Muscle layer of duodenum (tissue), 2 donors: ENCODE measurements around the gene EDA.

ENCODE experiments used
- H3K27ac ChIP-seq: one replicate; pipeline ENCODE4 v1.7.0; 2013; ENCODE audit warnings: mild to moderate bottlenecking, low read length
- H3K27me3 ChIP-seq: one replicate; pipeline ENCODE4 v1.7.0; 2013; ENCODE audit warnings: low read depth, mild to moderate bottlenecking, control low read depth, low read length
- H3K36me3 ChIP-seq, 2 donors: one replicate each; pipeline ENCODE4 v1.7.0; 2013; ENCODE audit warnings: low read length in 2 of 2, control low read depth in 1 of 2, mild to moderate bottlenecking in 1 of 2; ENCODE audit not compliant: insufficient read depth in 2 of 2, control insufficient read depth in 1 of 2
- H3K4me1 ChIP-seq, 2 donors: one replicate each; pipeline ENCODE4 v1.7.0; 2013; ENCODE audit warnings: low read length in 2 of 2, mild to moderate bottlenecking in 2 of 2, control low read depth in 1 of 2, moderate library complexity in 1 of 2; ENCODE audit not compliant: insufficient read depth in 2 of 2, control insufficient read depth in 1 of 2
- H3K4me3 ChIP-seq, 2 donors: one replicate each; pipeline ENCODE4 v1.7.0; 2013; ENCODE audit warnings: low read length in 2 of 2, low read depth in 1 of 2, mild to moderate bottlenecking in 1 of 2
- H3K9me3 ChIP-seq, 2 donors: one replicate each; pipeline ENCODE4 v1.7.0; 2013; ENCODE audit warnings: low read length in 2 of 2, control low read depth in 1 of 2, mild to moderate bottlenecking in 1 of 2; ENCODE audit not compliant: control insufficient read depth in 1 of 2
- donor health status: healthy.

The EDA gene

DNA sequence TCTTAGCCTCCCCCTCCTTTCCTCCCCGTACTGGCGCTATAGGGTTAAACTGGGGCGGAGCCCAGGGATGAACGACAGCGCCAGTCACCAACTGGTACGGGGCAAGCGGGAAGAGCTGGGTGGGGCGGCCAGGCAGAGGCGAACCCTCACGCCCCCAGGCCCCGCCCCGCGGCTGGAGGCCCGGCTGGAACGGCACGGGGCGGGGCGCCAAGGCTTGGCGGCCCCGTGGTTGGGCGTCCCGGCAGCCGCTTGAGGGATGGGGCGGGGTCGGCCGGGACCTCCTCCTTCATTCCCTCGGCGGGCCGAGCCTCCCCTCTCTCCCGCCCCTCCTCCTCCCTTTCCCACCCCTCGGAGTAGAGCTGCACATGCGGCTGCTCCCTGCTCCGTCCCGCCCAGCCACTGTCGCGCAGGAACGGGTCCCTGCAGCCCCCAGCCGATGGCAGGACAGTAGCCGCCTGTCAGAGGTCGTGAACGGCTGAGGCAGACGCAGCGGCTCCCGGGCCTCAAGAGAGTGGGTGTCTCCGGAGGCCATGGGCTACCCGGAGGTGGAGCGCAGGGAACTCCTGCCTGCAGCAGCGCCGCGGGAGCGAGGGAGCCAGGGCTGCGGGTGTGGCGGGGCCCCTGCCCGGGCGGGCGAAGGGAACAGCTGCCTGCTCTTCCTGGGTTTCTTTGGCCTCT is at the start of gene EDA:
EDA (plus strand) TSS at position 335 of the 678 bp plus-strand sequence.
- H3K9me3 ChIP-seq = no peaks in the 10 kb centered on the region
- no peak within 1 kb of the TSS for H3K27ac ChIP-seq
- no peaks in the 10 kb centered on the region for H3K36me3 ChIP-seq
- H3K4me1 ChIP-seq = peaks cover 0 to 4% of the 10 kb centered on the region in 2 donors
- peak within 1 kb of the TSS; percentile 42 to 78 for H3K4me3 ChIP-seq
- H3K27me3 ChIP-seq = no peaks in the 10 kb centered on the region

DNA sequence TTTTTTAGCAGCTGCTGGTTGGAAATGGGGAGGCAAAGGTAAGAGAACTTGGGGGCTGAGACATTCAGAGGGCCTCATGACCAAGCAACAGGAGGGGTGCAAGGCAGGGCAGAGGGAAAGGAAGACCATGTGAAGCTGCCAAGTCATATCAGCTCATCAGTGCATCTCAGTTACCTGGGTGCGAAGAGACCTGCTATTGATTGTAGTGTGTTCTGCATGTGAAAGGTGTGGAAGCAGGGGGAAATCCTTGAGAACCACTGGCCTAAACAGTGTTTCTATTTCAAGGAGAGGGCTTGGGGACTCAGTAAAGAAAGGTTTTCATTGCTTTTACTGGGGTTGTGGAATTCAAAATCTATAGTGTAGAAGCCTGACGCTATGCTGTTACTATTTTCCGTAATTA is 47.1 kb upstream of the EDA start:
- H3K36me3 ChIP-seq = no peaks in the 10 kb centered on the region
- no peaks in the 10 kb centered on the region for H3K4me1 ChIP-seq
- H3K27me3 ChIP-seq = no peaks in the 10 kb centered on the region
- no peaks in the 10 kb centered on the region for H3K9me3 ChIP-seq
- no peak overlapping the region for H3K27ac ChIP-seq
- H3K4me3 ChIP-seq = no peak overlapping the region

DNA sequence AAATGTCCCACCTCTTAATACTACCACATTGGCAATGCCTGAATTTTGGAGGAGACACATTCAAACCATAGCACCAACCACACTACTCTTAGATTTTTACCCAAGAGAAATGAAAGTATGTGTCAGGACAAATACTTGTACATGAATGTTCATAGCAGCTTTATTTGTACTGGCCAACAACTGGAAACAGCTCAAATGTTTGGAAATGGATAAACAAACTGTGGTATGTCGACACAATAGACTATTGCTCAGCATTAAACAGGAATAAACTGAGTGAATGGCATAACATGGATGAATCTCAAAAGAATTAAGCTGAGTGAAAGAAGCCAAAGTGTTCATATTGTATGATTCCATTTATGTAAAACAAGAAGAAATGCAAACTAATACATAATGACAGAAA is 18.5 kb upstream of the EDA start:
- Histone ChIP-seq H3K36me3 (no peaks in the 10 kb centered on the region), H3K27ac (no peak overlapping the region), H3K9me3 (no peaks in the 10 kb centered on the region), H3K27me3 (no peaks in the 10 kb centered on the region), H3K4me1 (no peaks in the 10 kb centered on the region), H3K4me3 (no peak overlapping the region)

DNA sequence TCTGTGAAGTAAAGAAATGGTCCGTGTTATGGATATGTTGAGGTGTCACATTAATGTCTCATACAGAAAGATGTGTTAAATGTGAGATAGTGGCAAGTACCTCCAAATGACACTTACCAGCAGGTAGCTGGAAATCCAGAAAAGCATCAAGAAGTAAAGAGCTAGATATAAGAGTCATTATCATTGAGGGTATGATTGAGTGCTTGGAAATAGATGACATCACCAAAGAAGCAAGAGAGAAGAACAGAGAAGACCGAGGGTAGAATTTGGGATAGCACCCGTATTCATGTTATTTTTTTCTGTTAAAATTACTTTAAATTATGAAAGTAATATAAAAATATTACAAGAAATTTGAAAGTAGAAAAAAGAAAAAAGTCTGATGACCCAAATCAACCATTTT is 15.7 kb upstream of the EDA start:
- H3K9me3 ChIP-seq = no peaks in the 10 kb centered on the region
- H3K27me3 ChIP-seq = no peaks in the 10 kb centered on the region
- no peaks in the 10 kb centered on the region for H3K4me1 ChIP-seq
- H3K27ac ChIP-seq = no peak overlapping the region
- H3K36me3 ChIP-seq = no peaks in the 10 kb centered on the region
- no peak overlapping the region for H3K4me3 ChIP-seq

DNA sequence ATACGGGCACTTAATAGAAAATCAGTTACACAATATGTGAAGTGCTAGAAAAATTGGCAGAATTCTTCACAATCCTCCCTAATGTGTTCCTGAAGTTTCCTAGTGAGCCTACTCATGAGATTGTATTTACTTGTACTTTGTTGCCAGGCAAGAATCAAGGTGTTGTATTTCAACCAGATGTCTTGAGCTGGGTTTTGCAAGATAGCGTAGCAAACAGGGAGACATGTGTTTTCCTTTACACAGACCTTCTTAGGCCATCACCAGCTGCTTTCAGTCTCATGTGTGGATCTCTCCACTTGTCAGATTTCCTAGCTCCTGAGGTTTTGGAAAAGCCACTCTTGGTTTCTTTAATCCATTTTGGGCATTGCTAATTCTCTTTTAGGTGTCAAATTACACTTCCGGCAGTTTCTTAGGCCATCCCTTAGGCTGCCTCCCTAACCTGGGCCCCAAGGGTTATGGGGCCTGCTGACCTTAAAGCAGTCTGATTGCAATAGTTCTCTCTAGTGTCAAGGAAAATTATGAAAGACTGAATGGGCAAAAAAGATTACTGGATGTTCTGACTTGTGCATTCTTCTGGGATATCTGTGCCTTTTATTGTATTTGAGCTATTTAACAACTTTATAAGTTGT is 12.2 kb upstream of the EDA start:
- H3K27ac ChIP-seq = no peak overlapping the region
- H3K9me3 ChIP-seq = no peaks in the 10 kb centered on the region
- no peaks in the 10 kb centered on the region for H3K4me1 ChIP-seq
- H3K36me3 ChIP-seq = no peaks in the 10 kb centered on the region
- no peaks in the 10 kb centered on the region for H3K27me3 ChIP-seq
- H3K4me3 ChIP-seq = no peak overlapping the region

DNA sequence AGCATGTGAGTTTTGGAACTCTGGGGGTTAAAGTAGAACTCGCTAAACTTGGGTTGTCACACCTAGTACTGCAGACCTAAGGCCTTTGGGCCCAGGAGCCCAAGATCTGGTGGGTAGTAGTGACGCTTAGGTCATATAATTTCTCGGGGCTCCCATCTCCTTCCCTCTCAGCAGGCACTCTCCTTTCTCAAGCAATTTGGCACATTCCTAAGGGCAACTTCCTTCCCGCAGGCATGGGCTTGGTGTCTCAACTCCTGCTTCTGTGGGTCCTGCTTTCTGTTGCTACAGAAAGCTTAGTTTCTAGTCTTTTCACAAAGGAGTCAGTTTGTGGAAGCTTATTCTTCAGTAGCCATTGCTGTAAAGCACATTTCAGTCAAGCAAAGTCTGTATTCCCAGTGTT is 10.4 kb upstream of the EDA start:
- no peaks in the 10 kb centered on the region for H3K9me3 ChIP-seq
- no peaks in the 10 kb centered on the region for H3K36me3 ChIP-seq
- H3K27ac ChIP-seq = no peak overlapping the region
- H3K4me3 ChIP-seq = no peak overlapping the region
- H3K4me1 ChIP-seq = no peaks in the 10 kb centered on the region
- no peaks in the 10 kb centered on the region for H3K27me3 ChIP-seq

DNA sequence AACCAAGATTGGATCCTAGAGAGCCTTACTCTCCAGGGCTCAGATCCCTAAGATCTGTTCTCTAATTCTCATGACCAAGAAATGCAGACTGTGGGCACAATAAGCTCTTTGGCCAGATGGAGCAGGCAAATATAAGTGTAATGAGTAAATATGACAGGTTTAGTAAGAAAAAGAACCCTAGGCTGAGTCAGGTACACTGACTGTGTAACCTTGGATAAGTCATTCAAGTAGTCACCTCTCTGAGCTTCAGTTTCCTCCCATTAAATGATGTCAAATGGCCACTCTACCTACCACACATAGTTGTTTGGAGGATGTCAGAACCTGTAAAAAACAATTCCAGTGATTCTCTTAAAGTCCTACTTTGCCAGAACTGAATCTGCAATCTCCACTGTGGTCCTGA is 8.3 kb upstream of the EDA start:
- no peaks in the 10 kb centered on the region for H3K36me3 ChIP-seq
- no peak overlapping the region for H3K27ac ChIP-seq
- no peaks in the 10 kb centered on the region for H3K9me3 ChIP-seq
- no peaks in the 10 kb centered on the region for H3K27me3 ChIP-seq
- H3K4me1 ChIP-seq = no peaks in the 10 kb centered on the region
- no peak overlapping the region for H3K4me3 ChIP-seq

DNA sequence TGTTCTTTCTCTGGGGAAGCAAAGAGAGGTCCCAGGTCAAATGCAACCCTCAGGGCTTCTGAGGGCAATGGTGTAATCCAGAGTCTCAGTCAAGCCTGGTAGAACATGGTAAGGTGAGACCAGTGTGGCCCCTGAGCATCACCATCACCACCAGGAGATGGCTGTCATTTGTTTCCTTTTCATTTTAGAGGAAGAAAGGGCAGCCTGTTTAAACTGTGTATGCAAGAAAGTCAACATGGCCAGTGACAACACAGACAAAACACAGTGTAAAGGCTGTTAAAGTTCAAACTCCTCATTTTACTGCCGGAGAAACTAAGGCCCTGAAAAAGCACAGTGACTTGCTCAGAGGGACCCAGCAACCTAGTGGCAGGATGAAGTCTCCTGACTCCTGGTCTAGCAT is 2.0 kb upstream of the EDA start:
- no peaks in the 10 kb centered on the region for H3K9me3 ChIP-seq
- H3K4me1 ChIP-seq = peaks cover 0 to 4% of the 10 kb centered on the region in 2 donors
- H3K4me3 ChIP-seq = no peak overlapping the region
- no peaks in the 10 kb centered on the region for H3K27me3 ChIP-seq
- H3K27ac ChIP-seq = no peak overlapping the region
- H3K36me3 ChIP-seq = no peaks in the 10 kb centered on the region

DNA sequence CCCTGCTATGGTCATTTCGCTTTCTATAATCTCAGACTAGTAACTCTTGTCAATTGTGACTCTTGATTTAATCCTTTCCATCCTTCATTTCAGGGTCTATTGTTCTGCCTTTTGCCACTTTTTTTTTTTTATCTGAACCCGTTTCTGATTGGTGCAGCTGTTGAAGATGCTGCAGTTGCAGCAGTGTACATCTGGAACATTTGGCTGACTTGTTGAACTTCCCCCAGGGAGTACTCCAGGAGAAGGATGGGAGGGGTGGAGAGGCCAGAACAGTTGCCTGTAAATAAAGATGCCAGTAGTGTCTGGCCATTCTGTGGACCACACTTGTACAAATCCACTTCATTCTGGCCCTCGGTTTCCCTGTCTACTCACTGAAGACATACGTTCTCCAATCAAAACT is 1.0 kb upstream of the EDA start:
- no peak overlapping the region for H3K4me3 ChIP-seq
- H3K36me3 ChIP-seq = no peaks in the 10 kb centered on the region
- no peaks in the 10 kb centered on the region for H3K9me3 ChIP-seq
- H3K27me3 ChIP-seq = no peaks in the 10 kb centered on the region
- H3K4me1 ChIP-seq = peaks cover 0 to 4% of the 10 kb centered on the region in 2 donors
- H3K27ac ChIP-seq = no peak overlapping the region

DNA sequence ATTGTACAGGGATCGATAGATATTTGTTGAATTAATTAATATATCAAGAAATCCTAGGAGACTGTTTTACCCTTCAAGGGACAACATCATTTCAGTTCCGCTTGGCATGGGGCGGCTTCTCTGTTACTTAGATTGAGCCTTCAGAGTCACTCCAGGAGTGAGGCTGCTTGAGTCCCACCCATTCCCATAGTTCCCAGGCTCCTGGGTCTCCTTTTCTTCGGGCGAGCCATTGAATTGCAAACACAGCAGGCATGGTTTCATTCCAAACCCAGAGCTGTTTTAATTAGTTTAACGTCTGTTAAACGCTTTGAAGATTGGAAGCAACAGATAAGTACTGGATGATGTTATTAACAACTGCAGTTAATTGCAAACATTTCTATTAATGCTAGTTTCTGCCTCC is 571 bp upstream of the EDA start:
- peak overlapping the region; percentile 42 to 78 for H3K4me3 ChIP-seq

DNA sequence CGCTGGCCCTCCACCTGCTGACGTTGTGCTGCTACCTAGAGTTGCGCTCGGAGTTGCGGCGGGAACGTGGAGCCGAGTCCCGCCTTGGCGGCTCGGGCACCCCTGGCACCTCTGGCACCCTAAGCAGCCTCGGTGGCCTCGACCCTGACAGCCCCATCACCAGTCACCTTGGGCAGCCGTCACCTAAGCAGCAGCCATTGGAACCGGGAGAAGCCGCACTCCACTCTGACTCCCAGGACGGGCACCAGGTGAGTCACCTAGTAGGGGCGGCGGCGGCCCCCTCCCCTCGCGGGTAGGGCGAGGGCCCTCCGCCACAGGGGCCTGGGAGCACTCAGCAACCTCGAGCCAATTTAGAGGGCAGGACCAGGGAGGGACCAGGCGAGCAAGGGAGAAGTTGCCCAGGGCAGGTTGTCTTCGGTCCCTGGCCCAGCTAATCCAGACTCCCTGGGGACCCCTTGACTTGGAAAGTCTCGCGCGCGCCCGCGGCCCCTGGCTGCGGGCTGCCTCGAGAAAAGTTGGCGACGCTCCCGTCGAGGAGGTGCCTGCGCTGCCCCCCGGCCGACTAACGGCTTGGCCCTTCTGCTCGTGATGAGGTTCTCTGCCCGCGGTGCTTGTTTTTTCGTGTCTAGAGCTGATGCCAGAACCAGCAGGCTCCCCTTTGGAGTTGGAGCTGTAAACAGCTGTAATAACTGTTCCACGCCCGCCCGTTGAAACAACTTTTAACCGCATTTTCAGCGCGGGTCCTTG is 717 bp downstream of the EDA start:
- Histone ChIP-seq H3K9me3 (no peaks in the 10 kb centered on the region), H3K27me3 (no peaks in the 10 kb centered on the region), H3K36me3 (no peaks in the 10 kb centered on the region), H3K4me3 (peak overlapping the region; percentile 37 to 78), H3K27ac (no peak overlapping the region), H3K4me1 (peaks cover 0 to 4% of the 10 kb centered on the region in 2 donors)

More for the DNA sequence above, 571 bp upstream of the EDA start:
- no peaks in the 10 kb centered on the region for H3K27me3 ChIP-seq
- peaks cover 0 to 4% of the 10 kb centered on the region in 2 donors for H3K4me1 ChIP-seq
- no peaks in the 10 kb centered on the region for H3K9me3 ChIP-seq
- H3K36me3 ChIP-seq = no peaks in the 10 kb centered on the region
- H3K27ac ChIP-seq = no peak overlapping the region
